Embryonic facial prominence (tissue), 1 donor: ENCODE results near the gene VAT1L.
A peak's percentile ranks its signal among the peaks of the same experiment; 100 is the strongest.
"Not testable (repeated sequence)": the region's sequence is repeated elsewhere in the genome, so short reads cannot be mapped to it uniquely, and the experiment has no call there.

ENCODE experiments used
- DNase-seq: peaks from one replicate; pipeline ENCODE4 v3.0.0-alpha.2; 2016; ENCODE audit errors: extremely low spot score

The VAT1L gene

GRCh38 chr16:77992381-77992780, 204.0 kb downstream of the VAT1L start:
- not testable (repeated sequence) for DNase-seq

- peak; percentile 31 for DNase-seq
Observed at GRCh38 chr16:77993111-77993985, 205.0 kb downstream of the VAT1L start.

GRCh38 chr16:77995843-77996455, 207.6 kb downstream of the VAT1L start:
- DNase-seq = no peak

GRCh38 chr16:77998350-77999023, 210.1 kb downstream of the VAT1L start:
- DNase-seq = no peak

GRCh38 chr16:78001451-78002025, 213.2 kb downstream of the VAT1L start:
- DNase-seq = no peak

GRCh38 chr16:78002915-78003538, 214.7 kb downstream of the VAT1L start:
- DNase-seq = peak; percentile 53

- no peak for DNase-seq
Observed at GRCh38 chr16:78004517-78004916, 216.2 kb downstream of the VAT1L start.

GRCh38 chr16:78005881-78006280, 217.5 kb downstream of the VAT1L start:
- no peak for DNase-seq

- no peak for DNase-seq
Observed at GRCh38 chr16:78007121-78007520, 218.8 kb downstream of the VAT1L start.

GRCh38 chr16:78022347-78023060, 234.1 kb downstream of the VAT1L start, which contains the start of gene CLEC3A:
CLEC3A (plus strand) TSS chr16:78022548; CDS start chr16:78022627, 79 bp downstream.
- no peak for DNase-seq

- DNase-seq = no peak
Observed at GRCh38 chr16:78024159-78024558, 235.8 kb downstream of the VAT1L start.

GRCh38 chr16:78025631-78026030, 237.3 kb downstream of the VAT1L start:
- no peak for DNase-seq

GRCh38 chr16:78028018-78028417, 239.7 kb downstream of the VAT1L start:
- no peak for DNase-seq
